GM12864 (cell line): ENCODE measurements around the gene EVX1.

Experiments used
- DNase-seq: peaks from one replicate; pipeline ENCODE4 v3.0.0-alpha.2; 2011; ENCODE audit warnings: low read depth
- H3K4me3 ChIP-seq: 2 replicates; pipeline ENCODE4 v1.5.1; 2011; ENCODE audit warnings: mild to moderate bottlenecking, low read depth, low read length, control low read depth
- CTCF ChIP-seq: IDR thresholded peaks from 2 replicates; pipeline ENCODE4 v1.5.1; 2011; ENCODE audit warnings: low read depth, mild to moderate bottlenecking, moderate library complexity, low read length, control low read depth, inconsistent platforms; ENCODE audit errors: missing control alignments

Gene EVX1

GRCh38 chr7:27211764-27212204 is 30.8 kb upstream of the EVX1 start:
- TF ChIP-seq CTCF = no peak
- H3K4me3 ChIP-seq = no peak overlapping the region
- no peak for DNase-seq

- TF ChIP-seq CTCF = no peak
- DNase-seq = no peak
- no peak overlapping the region for H3K4me3 ChIP-seq
These were observed 29.8 kb upstream of the EVX1 start for GRCh38 chr7:27212497-27213432.

- no peak for TF ChIP-seq CTCF
- no peak overlapping the region for H3K4me3 ChIP-seq
- no peak for DNase-seq
These were observed 29.0 kb upstream of the EVX1 start for GRCh38 chr7:27213433-27214238.

- DNase-seq = no peak
These were observed 28.2 kb upstream of the EVX1 start for GRCh38 chr7:27214239-27214950.

GRCh38 chr7:27215356-27215755 is 27.2 kb upstream of the EVX1 start:
- no peak for DNase-seq
- H3K4me3 ChIP-seq = no peak overlapping the region
- no peak for TF ChIP-seq CTCF

More at GRCh38 chr7:27214239-27214950, 28.2 kb upstream of the EVX1 start:
- no peak overlapping the region for H3K4me3 ChIP-seq
- no peak for TF ChIP-seq CTCF

GRCh38 chr7:27217951-27218350 is 24.7 kb upstream of the EVX1 start:
- no peak for DNase-seq
- TF ChIP-seq CTCF = no peak
- H3K4me3 ChIP-seq = no peak overlapping the region
